Hepatic stellate cell (primary cell): ENCODE results near the gene CADPS2.
A peak's percentile ranks its signal among the peaks of the same experiment; 100 is the strongest.

Source experiments
- DNase-seq: peaks from one replicate; pipeline ENCODE4 v3.0.0; 2011; ENCODE audit warnings: low spot score

CADPS2 gene

GRCh38 chr7:122442929-122443328 lies 443.3 kb downstream of the CADPS2 start:
- DNase-seq, result no peak

- no peak for DNase-seq
Measured at GRCh38 chr7:122438492-122438891, 447.8 kb downstream of the CADPS2 start.

GRCh38 chr7:122438006-122438405 lies 448.3 kb downstream of the CADPS2 start:
- DNase-seq, result no peak

- no peak for DNase-seq
Measured at GRCh38 chr7:122433765-122434164, 452.5 kb downstream of the CADPS2 start.

GRCh38 chr7:122430710-122431109 lies 455.6 kb downstream of the CADPS2 start:
- DNase-seq, result no peak

GRCh38 chr7:122429926-122430325 lies 456.3 kb downstream of the CADPS2 start:
- no peak for DNase-seq

- no peak for DNase-seq
Measured at GRCh38 chr7:122425731-122426130, 460.5 kb downstream of the CADPS2 start.

GRCh38 chr7:122423591-122423990 lies 462.7 kb downstream of the CADPS2 start:
- no peak for DNase-seq

- no peak for DNase-seq
Measured at GRCh38 chr7:122416336-122416735, 469.9 kb downstream of the CADPS2 start.

- DNase-seq, result no peak
Measured at GRCh38 chr7:122415510-122415909, 470.8 kb downstream of the CADPS2 start.

- no peak for DNase-seq
Measured at GRCh38 chr7:122413339-122413738, 472.9 kb downstream of the CADPS2 start.

GRCh38 chr7:122412883-122413282 lies 473.4 kb downstream of the CADPS2 start:
- peak; percentile 18 for DNase-seq

- DNase-seq, result no peak
Measured at GRCh38 chr7:122412441-122412840, 473.8 kb downstream of the CADPS2 start.

- no peak for DNase-seq
Measured at GRCh38 chr7:122407195-122407594, 479.1 kb downstream of the CADPS2 start.

GRCh38 chr7:122403113-122403512 lies 483.1 kb downstream of the CADPS2 start:
- DNase-seq, result no peak

- DNase-seq, result no peak
Measured at GRCh38 chr7:122402235-122402634, 484.0 kb downstream of the CADPS2 start.

GRCh38 chr7:122397381-122397780 lies 488.9 kb downstream of the CADPS2 start:
- DNase-seq, result no peak

GRCh38 chr7:122394512-122394911 lies 491.7 kb downstream of the CADPS2 start:
- no peak for DNase-seq

GRCh38 chr7:122384528-122384927 lies 501.7 kb downstream of the CADPS2 start:
- DNase-seq, result no peak

GRCh38 chr7:122383934-122384333 lies 502.3 kb downstream of the CADPS2 start:
- no peak for DNase-seq

GRCh38 chr7:122380992-122381391 lies 505.3 kb downstream of the CADPS2 start:
- DNase-seq, result no peak

- DNase-seq, result no peak
Measured at GRCh38 chr7:122379491-122379890, 506.8 kb downstream of the CADPS2 start.

- DNase-seq, result no peak
Measured at GRCh38 chr7:122369756-122370155, 516.5 kb downstream of the CADPS2 start.

- DNase-seq, result no peak
Measured at GRCh38 chr7:122364761-122365280, 521.4 kb downstream of the CADPS2 start.

- DNase-seq, result no peak
Measured at GRCh38 chr7:122363144-122363543, 523.1 kb downstream of the CADPS2 start.
